Suppressor macrophage treated with lipopolysaccharide for 4 hours (primary cell): ENCODE results near the gene CTCF.

Source experiments
- DNase-seq: peaks from one replicate; pipeline ENCODE4 v3.0.0-alpha.2; 2020

Gene CTCF

DNA sequence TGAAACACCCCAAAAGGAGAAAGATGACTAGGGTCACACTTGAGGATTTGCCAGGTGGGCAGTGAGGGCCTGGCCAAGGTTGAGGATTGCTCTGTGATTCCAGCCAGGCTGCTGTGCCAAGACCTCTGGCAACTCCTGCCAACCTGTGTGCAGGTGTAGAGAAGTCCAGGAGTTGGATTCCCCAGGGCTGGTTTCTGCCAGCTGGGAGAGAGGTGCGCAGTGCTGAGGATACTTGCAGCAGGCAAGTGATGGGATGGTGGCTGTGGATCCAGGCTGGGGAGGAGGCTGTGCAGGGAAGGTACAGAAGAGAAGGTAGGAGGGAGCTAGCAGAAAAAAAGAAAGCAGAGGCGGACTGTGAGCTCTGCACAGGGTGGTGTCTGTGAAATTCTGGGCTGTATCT lies 27.1 kb upstream of the CTCF start:
- no peak for DNase-seq

DNA sequence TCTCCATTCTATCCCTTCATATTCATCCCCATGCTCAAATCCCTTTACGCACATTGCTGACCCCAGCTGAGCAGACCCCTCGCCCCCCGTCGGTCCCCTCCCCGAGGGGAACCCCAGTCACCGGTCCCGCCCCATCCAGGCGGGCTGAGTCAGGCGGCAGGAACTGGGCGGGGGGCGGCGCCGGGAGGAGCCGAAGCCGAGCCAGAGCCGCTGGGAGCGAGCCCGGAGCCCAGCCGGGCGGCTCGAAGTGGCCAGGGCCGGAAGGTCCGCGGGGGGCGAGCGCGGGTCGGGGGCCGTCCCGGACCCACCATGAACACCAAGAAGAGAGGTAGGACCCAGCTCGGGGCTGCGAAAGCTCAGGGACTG lies 25.1 kb upstream of the CTCF start:
- DNase-seq: peak; percentile 68

DNA sequence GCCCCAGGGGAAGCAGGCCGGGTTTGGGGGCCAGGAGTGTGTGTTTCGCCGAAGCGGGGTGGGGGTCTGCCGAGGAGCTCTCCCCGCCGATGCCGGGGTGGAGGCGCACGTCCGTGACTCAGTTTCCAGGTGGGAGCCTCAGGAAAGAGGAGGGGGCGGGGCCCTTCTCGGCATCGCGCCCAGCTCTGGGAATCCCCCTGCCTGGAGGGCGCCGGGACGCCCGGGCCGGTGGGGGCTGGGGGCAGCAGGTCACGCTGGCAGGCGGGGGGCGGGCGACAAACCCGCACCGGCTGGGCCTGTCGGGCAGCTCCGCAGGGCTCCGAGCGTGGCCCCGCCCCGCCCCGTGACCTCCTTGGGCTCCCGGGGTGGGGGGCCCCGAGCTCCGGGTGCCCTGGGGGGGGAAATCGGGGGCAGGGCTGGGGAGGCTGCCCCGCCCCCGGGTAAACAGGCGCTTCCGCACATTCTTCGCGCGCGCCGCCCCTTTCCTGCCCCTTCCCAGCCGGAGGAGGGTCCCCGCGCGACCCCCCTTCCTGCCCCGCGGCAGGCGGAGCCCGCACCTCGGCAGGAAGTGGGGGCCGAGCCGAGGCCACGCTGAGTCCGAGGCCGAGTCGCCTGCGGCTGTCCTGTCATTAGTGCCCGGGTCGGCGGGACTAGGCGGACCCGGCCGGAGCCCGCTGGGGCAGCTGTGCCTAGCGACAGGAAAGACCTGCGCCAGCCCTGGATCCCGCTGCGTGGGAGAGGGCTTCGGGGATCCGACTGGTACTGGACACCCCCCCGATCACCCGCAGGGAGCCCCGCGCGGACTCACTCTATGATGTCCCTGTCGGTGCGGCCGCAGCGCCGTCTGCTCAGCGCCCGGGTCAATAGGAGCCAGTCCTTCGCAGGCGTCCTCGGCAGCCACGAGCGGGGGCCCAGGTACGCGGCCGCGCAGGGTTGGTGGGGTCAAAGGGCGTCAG lies 24.4 kb upstream of the CTCF start:
- peak; percentile 35 for DNase-seq

DNA sequence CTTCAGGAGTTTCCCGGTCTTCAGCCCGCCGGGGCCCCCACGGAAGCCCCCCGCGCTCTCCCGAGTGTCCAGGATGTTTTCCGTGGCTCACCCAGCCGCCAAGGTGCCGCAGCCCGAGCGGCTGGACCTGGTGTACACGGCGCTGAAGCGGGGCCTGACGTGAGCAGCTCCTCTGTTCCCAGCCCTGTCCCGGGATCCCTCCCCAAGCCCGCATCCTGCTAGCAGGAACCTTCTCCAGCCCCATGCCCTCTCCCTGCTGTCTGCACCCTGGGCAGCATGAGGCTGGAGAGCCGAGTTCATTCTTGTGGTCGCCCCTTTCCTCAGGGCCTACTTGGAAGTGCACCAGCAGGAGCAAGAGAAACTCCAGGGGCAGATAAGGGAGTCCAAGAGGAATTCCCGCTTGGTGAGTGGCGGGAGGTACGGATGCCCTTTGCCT lies 23.6 kb upstream of the CTCF start:
- no peak for DNase-seq

DNA sequence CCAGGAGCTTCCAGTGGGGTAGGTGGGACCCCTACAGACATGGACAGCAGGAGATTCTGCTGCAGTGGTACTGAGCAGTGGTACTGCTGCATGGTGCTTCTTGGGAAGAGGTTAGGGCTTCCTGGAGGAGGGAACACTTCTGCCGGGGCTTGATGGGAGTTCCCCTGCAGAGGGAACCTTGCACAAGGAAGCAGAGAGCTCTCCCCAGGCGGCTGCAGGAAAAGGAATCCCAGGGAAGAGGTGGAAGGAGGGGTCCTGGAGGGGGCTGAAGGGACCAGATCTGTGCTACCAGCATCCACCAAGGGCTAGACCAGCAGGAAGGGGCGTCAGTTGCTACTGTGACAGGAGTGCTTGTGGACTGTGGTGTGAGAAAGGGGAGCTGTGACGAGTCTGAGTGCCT lies 23.1 kb upstream of the CTCF start:
- DNase-seq: no peak

DNA sequence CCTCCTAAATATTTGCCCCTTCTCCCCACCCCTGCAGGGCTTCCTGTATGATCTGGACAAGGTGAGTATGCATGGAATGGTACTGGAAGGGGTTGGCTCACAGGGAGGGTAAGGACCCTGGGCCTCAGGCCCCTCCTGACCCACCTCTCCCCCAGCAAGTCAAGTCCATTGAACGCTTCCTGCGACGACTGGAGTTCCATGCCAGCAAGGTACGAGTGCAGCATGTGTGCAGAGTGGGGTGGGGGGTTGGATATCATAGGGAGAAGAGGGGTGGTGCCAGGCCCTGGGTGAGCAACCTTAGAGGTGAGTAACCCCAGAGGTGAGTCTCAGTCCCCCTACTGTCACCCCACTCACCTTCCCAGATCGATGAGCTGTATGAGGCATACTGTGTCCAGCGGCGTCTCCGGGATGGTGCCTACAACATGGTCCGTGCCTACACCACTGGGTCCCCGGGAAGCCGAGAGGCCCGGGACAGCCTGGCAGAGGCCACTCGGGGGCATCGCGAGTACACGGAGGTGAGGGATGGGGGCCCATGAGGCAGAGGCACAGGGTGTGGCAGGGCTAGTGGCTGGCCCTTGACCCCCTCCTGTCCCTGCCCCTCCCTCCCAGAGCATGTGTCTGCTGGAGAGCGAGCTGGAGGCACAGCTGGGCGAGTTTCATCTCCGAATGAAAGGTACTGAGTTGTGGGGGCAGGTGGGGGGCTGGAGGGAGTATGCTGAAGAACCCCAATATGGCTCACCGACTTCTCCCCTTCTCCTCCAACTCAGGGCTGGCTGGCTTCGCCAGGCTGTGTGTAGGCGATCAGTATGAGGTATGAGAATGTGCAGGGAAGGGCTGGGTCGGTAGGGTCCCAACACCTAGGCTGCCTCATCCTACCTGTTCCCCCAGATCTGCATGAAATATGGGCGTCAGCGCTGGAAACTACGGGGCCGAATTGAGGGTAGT lies 22.4 kb upstream of the CTCF start:
- no peak for DNase-seq

DNA sequence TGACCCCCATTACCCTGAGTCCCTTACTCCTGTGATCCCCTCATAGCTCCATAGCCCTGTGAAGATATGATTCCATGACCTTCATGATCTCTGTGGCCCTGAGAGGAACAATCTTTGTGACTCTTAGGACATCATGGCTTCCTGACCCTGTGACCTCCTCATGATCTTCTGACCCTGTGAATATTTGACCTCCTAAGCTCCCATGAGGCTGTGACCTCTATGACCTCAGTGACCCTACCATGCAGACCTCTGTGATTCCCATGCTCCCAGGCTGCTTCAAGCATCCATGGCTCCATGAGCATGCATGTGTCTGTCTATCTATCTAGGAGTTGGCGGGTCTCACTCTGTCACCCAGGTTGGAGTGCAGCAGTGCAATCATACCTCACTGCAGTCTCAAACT lies 21.6 kb upstream of the CTCF start:
- DNase-seq: no peak

DNA sequence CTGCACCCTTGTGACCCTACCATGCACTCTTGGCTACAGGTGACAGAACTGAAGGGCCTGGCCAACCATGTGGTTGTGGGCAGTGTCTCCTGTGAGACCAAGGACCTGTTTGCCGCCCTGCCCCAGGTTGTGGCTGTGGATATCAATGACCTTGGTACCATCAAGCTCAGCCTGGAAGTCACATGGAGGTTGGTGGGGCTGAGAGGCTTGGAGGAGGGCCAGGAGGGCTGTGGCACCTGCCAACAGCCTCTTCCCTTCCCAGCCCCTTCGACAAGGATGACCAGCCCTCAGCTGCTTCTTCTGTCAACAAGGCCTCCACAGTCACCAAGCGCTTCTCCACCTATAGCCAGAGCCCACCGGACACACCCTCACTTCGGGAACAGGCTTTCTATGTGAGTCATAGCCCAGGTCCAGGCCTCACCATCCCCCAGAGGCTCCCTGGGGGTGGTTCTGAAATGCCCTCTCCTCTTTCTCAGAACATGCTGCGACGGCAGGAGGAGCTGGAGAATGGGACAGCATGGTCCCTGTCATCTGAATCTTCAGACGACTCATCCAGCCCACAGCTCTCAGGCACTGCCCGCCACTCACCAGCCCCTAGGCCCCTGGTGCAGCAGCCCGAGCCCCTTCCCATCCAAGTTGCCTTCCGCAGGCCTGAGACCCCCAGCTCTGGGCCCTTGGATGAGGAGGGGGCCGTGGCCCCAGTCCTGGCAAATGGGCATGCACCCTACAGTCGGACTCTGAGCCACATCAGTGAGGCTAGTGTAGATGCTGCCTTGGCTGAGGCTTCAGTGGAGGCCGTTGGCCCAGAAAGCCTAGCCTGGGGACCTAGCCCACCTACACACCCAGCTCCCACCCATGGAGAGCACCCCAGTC lies 20.7 kb upstream of the CTCF start:
- DNase-seq: no peak

DNA sequence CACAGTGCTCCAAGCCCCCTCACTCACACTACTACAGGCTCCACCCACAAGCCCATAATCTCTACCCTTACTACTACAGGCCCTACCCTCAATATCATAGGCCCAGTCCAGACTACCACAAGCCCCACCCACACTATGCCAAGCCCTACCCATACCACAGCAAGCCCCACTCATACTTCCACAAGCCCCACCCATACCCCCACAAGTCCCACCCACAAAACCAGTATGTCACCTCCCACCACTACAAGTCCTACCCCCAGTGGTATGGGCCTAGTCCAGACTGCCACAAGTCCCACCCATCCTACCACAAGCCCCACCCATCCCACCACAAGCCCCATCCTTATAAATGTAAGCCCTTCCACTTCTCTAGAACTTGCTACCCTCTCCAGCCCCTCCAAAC lies 19.9 kb upstream of the CTCF start:
- DNase-seq: peak; percentile 58

DNA sequence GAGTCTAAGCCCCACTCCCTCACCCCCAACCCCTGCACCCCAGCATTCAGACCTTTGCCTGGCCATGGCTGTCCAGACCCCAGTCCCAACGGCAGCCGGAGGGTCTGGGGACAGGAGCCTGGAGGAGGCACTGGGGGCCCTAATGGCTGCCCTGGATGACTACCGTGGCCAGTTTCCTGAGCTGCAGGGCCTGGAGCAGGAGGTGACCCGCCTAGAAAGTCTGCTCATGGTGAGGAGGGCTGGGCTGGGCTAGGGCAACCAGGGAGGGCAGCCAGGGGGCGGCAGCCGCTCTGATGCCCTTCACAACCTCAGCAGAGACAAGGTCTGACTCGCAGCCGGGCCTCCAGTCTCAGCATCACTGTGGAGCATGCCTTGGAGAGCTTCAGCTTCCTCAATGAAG lies 19.3 kb upstream of the CTCF start:
- no peak for DNase-seq

DNA sequence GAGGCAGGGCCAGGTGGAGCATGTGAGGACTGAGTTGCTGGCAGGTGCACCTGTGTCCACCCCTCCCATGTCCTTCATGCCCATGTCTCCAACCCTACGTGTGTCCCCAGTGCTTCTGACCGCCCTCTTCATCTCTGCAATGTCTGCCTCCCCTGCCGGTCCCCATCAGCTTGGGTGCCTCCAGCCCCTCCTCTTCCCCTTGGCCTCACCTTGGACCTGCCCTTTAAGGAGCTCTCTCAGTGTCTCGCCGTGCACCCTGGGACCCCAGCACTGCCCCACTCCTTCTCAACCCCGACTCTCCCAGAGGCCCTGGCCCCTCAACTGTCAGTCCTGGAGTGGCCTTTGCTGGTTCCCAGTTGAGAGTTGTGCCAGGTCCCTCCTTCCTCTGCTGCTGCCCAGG lies 18.7 kb upstream of the CTCF start:
- DNase-seq: no peak

DNA sequence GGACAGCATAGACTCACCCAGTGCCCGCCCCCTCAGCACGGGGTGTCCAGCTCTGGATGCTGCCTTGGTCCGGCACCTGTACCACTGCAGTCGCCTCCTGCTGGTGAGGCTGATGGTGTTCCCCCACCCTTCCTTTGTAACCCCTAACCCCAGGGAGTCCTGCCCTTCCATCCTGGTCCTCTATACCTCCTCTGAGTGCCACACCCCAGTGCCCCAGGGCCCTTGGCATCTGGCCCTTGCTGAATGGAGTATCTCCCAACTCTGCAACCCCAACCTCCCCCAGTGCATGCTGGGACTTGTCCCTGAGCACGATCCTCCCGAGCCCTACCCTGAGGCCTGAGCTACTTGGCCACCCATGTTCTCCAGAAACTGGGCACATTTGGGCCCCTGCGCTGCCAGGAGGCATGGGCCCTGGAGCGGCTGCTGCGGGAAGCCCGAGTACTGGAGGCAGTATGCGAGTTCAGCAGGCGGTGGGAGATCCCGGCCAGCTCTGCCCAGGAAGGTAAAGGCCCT lies 17.9 kb upstream of the CTCF start:
- DNase-seq: no peak

DNA sequence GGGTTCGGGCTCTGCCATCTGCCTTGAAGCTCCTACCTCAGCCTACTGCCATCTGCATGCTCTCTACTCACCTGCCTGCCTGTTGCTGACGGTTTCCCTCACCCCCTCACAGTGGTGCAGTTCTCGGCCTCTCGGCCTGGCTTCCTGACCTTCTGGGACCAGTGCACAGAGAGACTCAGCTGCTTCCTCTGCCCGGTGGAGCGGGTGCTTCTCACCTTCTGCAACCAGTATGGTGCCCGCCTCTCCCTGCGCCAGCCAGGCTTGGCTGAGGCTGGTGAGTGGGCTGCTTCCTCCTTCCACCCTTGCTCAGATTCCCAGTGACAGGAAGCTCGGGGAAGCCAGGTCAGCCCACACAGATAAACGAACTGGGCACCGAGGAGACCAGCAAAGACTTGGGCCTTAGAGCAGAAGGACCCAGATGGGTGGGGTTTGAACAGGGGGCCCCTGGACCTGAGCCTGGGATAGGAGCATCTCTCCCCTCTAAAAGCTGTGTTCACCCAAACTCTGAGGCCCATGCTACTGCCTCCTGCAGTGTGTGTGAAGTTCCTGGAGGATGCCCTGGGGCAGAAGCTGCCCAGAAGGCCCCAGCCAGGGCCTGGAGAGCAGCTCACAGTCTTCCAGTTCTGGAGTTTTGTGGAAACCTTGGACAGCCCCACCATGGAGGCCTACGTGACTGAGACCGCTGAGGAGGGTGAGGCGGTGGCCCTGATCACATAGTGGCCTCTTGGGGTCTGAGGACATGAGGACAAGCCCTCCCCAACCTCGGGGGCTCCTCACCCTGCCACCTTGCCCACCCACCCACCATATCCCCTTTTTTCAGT lies 17.3 kb upstream of the CTCF start:
- no peak for DNase-seq

DNA sequence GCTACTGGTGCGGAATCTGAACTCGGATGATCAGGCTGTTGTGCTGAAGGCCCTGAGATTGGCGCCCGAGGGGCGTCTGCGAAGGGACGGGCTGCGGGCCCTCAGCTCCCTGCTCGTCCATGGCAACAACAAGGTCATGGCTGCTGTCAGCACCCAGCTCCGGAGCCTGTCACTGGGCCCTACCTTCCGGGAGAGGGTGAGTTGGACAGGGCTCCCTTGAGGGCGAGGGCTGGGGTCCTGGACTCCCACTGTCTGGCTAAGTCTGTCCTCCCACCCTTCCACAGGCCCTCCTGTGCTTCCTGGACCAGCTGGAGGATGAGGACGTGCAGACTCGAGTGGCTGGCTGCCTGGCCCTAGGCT lies 16.7 kb upstream of the CTCF start:
- no peak for DNase-seq

DNA sequence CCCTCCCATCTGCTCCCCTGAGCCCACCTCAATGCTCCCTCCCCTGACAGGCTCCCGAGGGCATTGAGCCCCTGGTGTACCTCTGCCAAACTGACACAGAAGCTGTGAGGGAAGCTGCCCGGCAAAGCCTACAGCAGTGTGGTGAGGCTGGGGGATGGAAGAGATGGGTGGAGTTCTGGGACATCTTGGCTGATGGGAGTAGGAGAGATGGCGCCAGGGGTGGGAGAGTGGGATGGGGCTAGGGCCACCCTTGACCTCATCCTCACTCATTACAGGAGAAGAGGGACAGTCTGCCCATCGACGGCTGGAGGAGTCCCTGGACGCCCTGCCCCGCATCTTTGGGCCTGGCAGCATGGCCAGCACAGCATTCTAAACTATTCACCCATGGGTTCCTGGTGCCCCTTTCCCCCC lies 16.2 kb upstream of the CTCF start:
- no peak for DNase-seq

DNA sequence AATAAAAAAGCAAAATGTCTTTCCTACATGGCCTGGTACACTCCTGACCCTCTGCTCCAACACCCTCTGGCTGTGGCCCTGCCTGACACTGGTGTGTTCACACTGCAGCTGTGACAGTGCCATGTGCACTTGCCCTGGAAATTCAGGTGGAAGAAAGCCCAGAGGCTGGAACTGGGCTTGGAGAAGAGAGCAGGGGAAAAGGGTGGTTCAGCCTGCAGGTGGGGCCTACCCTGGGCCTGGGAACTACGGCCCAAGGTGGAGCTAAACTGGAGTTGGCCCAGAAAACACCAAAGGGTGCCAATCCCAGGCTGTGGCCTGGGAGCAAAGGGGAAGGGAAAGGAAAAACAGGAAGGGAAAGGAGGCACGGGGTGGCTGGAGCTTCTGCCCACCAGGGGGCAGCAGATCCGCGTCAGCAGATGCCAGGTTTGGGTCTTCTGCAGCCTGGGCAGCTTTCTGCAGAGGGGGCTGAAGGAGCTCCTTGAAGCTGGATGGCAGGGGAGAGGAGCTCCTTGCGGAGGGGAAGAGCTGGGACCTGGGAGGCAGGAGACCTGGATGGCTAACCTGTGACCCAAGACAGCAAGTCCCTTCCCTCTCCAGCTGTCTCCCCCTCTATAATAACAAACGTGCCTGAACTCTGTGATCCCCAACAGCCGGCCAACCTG lies 15.4 kb upstream of the CTCF start:
- DNase-seq: peak; percentile 86

DNA sequence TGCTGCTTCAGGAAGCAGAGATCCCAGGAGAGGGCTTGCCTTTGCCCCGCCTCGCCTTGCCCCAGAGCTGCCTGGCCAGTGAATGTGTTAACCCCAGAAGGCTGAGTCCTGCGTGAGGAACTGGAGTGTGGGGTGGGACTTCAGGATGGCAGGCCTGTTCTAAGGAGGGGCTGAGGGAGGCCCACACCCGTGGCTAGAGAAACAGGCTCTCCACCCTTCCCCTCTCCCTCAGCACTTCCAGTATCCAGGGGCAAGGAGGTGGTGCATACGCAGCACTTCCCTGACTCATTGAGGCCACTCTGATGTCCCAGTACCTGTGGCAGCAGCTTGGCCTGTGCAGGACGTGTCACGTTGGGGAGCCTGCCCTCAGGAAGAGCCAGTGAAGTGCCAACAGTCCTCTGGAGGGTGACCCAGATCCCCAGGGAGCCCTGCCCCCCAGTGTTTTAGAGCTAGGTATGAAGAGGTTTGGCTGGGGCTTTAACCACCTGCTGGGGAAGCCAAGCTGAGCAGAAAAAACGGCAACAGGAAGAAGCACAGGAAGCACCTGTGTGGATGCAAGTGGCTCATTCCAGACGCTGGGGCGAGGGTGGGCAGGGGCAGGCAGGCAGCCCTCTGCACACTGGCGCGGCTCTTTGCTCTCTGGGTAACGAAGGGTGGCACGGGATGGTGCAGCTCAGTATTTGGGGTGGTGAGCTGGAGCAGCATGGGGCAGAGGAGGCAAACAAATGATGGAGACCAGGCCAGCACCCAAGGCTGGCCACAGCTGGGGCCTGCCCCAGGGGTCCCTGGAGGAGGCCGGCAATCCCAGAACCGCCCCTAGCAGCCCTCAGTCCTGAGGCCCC lies 14.7 kb upstream of the CTCF start:
- no peak for DNase-seq

DNA sequence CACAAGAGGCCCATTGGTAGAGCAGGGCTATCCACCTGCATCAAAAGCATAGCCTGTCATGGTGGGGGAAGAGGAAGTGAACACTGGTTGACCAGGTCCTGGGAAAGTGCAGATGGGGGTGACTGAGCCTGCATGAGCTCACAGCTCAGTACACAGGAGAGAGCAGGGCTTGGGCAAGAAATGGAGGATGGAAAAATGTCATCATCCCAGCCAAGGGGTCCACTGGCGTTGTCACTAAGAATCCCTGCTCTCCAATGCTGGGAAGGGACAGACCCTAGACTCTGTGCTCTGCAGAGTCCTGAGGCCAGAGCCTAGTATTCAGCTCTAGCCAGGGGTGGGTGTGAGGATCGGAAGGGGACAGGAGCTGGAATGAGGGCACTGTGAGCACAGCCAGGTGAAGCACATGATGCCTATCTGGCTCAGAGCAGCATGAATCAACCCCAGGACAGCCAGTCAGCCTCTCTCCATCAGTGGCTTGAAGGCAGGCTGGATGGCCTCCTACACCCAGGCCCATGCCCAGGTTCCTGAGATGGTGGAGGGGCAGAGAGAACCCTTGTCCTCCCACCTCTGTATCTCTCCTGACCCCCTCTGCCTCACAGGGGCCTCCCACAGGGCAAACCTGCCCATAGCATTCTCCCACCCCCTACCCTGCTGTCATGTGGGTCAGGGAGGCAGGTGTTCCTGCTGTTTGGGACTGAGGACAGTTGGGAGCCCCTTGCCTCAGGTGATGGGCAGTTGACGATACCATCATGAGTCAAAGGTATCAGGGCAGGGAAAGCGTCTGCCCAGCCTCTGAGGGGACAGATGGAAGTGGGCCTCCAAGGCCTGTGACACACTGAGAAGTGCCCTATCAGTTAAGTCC lies 13.8 kb upstream of the CTCF start:
- no peak for DNase-seq

DNA sequence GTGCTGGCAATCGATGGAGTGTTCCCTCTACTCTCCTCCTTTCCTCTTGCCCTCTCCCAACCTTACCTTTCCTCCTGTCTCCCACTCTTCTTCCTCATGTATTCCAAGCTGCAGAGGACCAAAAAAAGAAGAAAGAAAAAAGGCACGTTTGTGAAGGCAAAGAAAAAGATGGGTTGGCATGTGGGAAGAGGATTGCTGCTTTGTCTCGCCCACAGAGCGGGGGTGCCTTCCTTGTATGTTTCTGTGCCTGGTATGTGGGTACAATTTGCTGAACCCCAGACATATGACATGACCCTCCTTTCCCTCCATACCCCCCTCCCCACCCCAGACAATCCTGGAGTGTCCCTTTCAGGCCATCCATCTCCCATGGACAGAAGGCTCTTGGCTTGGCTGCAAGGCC lies 13.1 kb upstream of the CTCF start:
- no peak for DNase-seq
